Gastroesophageal sphincter (tissue), 4 donors: Measurements from ENCODE around the gene RIC8B. TPM values are rescaled to one million over a fixed set of nuclear protein-coding genes. Genes with fewer than 3 reads are reported as not detected.

Source experiments
- ATAC-seq: fragments of 150-250 bp; one replicate; pipeline ENCODE4 v1.9.1; 2016; ENCODE audit warnings: mild to moderate bottlenecking, moderate library complexity
- H3K27ac ChIP-seq, 4 donors: fragments of 200-600 bp; sonication (generic) in 3 of 4; 1 replicate in 3 of 4; 2 replicates in 1 of 4; pipeline ENCODE4 v1.5.1; 2016 to 2019
- H3K27me3 ChIP-seq: fragments of 200-600 bp; sonication (generic); one replicate; pipeline ENCODE4 v1.5.1; 2019
- H3K36me3 ChIP-seq, 2 donors: fragments of 200-600 bp; sonication (generic); one replicate each; pipeline ENCODE4 v1.5.1; 2019; ENCODE audit warnings: control low read depth in 1 of 2
- H3K4me1 ChIP-seq, 3 donors: fragments of 200-600 bp; sonication (generic); 1 replicate in 2 of 3; 2 replicates in 1 of 3; pipeline ENCODE4 v1.5.1; 2016 to 2019; ENCODE audit warnings: control low read depth in 2 of 3
- H3K4me3 ChIP-seq, 2 donors: fragments of 200-600 bp; sonication (generic); one replicate each; pipeline ENCODE4 v1.5.1; 2019; ENCODE audit warnings: mild to moderate bottlenecking in 1 of 2, moderate library complexity in 1 of 2
- H3K9me3 ChIP-seq, 3 donors: fragments of 200-600 bp; sonication (generic); one replicate each; pipeline ENCODE4 v1.5.1; 2017 to 2019; ENCODE audit warnings: control low read depth in 2 of 3
- EP300 ChIP-seq: sonication (generic); formaldehyde crosslinking; IDR thresholded peaks from one replicate; pipeline ENCODE4 v1.6.1; 2017; ENCODE audit warnings: antibody characterized with exemption, mild to moderate bottlenecking
- POLR2A ChIP-seq, 2 donors: fragments of 450-650 bp; IDR thresholded peaks; one replicate each; pipeline ENCODE4 v1.6.1; 2017; ENCODE audit warnings: antibody characterized with exemption in 2 of 2, mild to moderate bottlenecking in 2 of 2, moderate library complexity in 1 of 2
- POLR2AphosphoS5 ChIP-seq: sonication (generic); formaldehyde crosslinking; IDR thresholded peaks from one replicate; pipeline ENCODE4 v1.6.1; 2017; ENCODE audit warnings: antibody characterized with exemption
- WGBS, 2 donors: methylation state at CpG; one replicate each; pipeline ENCODE4 v1.1.5; 2018; ENCODE audit warnings: low coverage in 1 of 2; 5-methylcytosine and 5-hydroxymethylcytosine counted together
- total RNA-seq, 4 donors: library from RNA; depleted of rRNA; stranded (reverse); fragments of >200 nt; gene quantifications; one replicate each; pipeline ENCODE4 v1.1.0, GENCODE V29; 2016
- TF ChIP-seq, protein P1 (sequence below), 4 experiments: fragments of 200-600 bp in 2 of 4; fragments of 450-650 bp in 2 of 4; sonication (generic) in 1 of 4; IDR thresholded peaks; one replicate each; pipeline ENCODE4 v1.5.1; 2017 to 2019; ENCODE audit warnings: antibody characterized with exemption in 4 of 4, mild to moderate bottlenecking in 2 of 4, moderate library complexity in 2 of 4

Gene RIC8B
- total RNA-seq, 4 donors from 2014 or later: 13.3 to 18.4 (median 15.6) TPM

DNA sequence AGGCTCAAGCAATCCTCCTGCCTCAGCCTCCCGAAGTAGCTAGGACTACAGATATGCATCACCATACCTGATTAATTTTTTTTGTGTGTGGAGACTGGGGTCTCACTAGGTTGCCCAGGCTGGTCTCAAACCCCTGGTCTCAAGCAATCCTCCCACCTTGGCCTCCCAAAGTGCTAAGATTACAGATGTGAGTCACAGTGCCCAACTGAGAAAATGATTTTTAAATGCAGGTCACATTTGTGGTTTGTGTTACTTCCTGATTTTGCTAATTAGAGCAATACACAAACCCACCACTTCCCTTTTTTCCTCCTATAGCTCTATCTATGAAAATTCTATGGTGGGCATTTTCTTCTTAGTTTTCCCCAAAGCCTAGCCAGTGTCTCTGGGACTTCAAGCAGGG is 135.7 kb downstream of the RIC8B start:
- 79 to 83% methylated on average over 1 of the region's 1 CpG for WGBS, 2 donors
- no peaks in the 10 kb centered on the region for H3K9me3 ChIP-seq
- no peaks in the 10 kb centered on the region for H3K36me3 ChIP-seq
- TF ChIP-seq, protein P1, sequence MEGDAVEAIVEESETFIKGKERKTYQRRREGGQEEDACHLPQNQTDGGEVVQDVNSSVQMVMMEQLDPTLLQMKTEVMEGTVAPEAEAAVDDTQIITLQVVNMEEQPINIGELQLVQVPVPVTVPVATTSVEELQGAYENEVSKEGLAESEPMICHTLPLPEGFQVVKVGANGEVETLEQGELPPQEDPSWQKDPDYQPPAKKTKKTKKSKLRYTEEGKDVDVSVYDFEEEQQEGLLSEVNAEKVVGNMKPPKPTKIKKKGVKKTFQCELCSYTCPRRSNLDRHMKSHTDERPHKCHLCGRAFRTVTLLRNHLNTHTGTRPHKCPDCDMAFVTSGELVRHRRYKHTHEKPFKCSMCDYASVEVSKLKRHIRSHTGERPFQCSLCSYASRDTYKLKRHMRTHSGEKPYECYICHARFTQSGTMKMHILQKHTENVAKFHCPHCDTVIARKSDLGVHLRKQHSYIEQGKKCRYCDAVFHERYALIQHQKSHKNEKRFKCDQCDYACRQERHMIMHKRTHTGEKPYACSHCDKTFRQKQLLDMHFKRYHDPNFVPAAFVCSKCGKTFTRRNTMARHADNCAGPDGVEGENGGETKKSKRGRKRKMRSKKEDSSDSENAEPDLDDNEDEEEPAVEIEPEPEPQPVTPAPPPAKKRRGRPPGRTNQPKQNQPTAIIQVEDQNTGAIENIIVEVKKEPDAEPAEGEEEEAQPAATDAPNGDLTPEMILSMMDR (IDR thresholded peaks at IDR 0.05): no peak
- TF ChIP-seq POLR2A (IDR thresholded peaks at IDR 0.05) (no peak), EP300 (no peak), POLR2AphosphoS5 (no peak)
- no peaks in the 10 kb centered on the region for H3K4me1 ChIP-seq
- peaks cover 28% of the 10 kb centered on the region for H3K27me3 ChIP-seq
- no peak overlapping the region for H3K4me3 ChIP-seq
- no peak for ATAC-seq
- no peak overlapping the region for H3K27ac ChIP-seq

DNA sequence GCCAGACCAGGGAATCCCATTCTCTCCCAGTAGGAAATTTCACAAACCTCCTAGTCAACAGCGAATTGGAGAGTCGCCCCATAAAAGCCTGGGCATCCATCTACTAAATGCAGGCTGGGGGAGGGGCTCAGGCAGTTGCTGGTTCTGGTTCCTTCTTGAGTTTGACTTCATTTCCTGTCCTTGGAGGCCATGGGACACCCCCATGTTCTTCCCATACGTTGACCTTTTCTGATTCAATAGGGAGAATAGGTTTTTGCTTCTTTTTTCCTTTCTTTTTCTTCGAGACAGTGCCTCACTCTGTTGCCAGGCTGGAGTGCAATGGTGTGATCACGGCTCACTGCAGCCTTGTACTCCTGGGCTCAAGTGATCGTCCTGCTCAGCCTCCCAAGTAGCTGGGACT is 137.1 kb downstream of the RIC8B start:
- Histone ChIP-seq H3K27ac (no peak overlapping the region), H3K27me3 (peaks cover 28% of the 10 kb centered on the region), H3K4me1 (no peaks in the 10 kb centered on the region), H3K9me3 (no peaks in the 10 kb centered on the region), H3K36me3 (no peaks in the 10 kb centered on the region), H3K4me3 (no peak overlapping the region)
- ATAC-seq: no peak
- 89 to 100% methylated on average over 1 to 4 of the region's 6 CpGs for WGBS, 2 donors
- TF ChIP-seq POLR2A (IDR thresholded peaks at IDR 0.05) (no peak), EP300 (no peak), POLR2AphosphoS5 (no peak)
- TF ChIP-seq, protein P1 (IDR thresholded peaks at IDR 0.05): no peak

DNA sequence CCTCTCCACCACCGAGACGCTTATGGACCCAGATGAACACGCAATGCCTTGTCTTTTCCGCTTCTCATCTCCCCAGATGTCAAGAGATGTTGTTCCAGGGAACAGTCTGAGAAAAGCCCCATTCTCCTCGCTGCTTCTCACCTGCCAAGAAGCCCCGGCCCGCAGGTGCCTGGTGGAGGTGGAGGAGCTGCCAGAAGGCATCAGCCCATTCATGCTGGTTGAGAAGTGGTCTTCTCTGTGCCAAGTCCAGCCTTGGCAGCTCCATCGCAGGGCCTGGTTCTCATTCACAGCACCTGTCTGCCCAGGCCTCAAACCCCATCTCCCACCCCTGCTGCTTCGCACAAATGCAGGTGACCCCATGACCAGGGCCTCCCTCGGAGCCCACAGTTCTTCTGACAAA is 139.0 kb downstream of the RIC8B start:
- TF ChIP-seq EP300 (no peak), POLR2A (IDR thresholded peaks at IDR 0.05) (no peak), POLR2AphosphoS5 (no peak)
- TF ChIP-seq, protein P1 (IDR thresholded peaks at IDR 0.05): no peak
- no peaks in the 10 kb centered on the region for H3K9me3 ChIP-seq
- H3K4me1 ChIP-seq: no peaks in the 10 kb centered on the region
- H3K4me3 ChIP-seq: no peak overlapping the region
- no peak overlapping the region for H3K27ac ChIP-seq
- no peak for ATAC-seq
- peaks cover 23% of the 10 kb centered on the region for H3K27me3 ChIP-seq
- no peaks in the 10 kb centered on the region for H3K36me3 ChIP-seq
- WGBS, 2 donors: 60% methylated on average over 2 of the region's 10 CpGs; no CpG with 5 or more reads in 1 of the 2 donors

DNA sequence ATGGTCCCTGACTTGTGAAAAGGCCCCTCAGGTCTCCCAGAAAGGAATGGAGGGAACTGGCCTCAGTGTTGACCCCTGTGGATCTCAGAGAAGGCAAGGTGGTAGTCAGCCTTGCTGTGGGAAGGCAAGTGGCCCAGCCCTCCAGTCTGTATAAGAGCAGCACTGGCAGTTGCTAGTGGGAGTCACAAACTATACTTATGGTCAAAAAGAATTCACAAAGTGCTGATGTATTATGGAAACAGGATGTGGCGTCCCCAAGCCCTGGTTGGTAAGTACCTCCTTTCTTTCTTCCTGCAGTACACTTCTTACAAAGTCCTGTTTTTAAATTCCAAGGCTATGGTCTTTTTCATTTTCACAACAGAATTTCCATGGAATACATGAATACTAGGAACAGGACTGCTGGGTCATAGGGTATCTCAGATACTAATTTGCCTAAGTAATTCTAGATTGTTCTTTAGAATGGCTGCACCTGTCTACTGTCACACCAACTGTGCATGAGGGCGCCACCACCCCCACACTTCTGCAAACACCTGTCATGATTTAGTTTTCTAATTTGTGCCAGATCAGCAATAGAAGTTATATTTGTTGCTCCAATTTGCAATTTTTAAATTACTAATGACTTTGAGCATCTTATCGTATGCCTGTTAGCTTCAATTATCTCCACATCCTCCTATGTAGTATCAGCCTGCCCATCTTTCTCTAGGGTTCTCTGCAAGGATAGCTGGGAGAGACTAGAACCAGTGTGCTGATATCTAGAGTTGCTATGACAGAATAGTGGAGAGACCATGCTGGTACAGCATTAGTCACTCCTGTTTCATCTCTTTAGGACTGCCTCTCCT is 140.5 kb downstream of the RIC8B start:
- Histone ChIP-seq H3K9me3 (no peaks in the 10 kb centered on the region), H3K36me3 (no peaks in the 10 kb centered on the region), H3K27me3 (peaks cover 18% of the 10 kb centered on the region), H3K4me3 (no peak overlapping the region), H3K27ac (no peak overlapping the region), H3K4me1 (no peaks in the 10 kb centered on the region)
- TF ChIP-seq EP300: no peak
- TF ChIP-seq, protein P1 (IDR thresholded peaks at IDR 0.05): no peak
- no peak for TF ChIP-seq POLR2A (IDR thresholded peaks at IDR 0.05)
- no peak for TF ChIP-seq POLR2AphosphoS5
- WGBS, 2 donors: 82 to 90% methylated on average over 3 of the region's 3 CpGs
- no peak for ATAC-seq

DNA sequence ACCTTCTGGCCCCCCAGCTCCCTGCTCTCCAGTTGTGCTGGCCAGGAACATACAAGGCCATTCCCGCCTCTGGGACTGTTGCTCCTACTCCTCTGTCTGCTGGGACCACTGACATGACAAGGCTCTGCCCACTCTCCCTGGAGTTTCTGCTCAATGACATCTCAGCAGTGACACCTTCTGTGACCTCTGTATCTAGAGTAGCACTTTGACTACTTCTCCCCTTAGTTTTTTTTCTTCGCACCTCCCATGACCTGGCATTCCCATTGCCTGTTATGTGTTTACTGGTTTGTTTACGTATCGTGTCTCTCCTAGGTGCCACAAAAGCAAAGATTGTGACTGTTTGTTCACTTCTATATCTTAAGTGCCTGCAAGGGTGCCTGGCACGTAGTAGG is 141.1 kb downstream of the RIC8B start:
- WGBS, 2 donors: 79 to 95% methylated on average over 2 to 5 of the region's 5 CpGs
- no peaks in the 10 kb centered on the region for H3K36me3 ChIP-seq
- TF ChIP-seq POLR2AphosphoS5 (no peak), EP300 (no peak), POLR2A (IDR thresholded peaks at IDR 0.05) (no peak)
- TF ChIP-seq, protein P1 (IDR thresholded peaks at IDR 0.05): no peak

More for the DNA sequence above, 141.1 kb downstream of the RIC8B start:
- H3K27me3 ChIP-seq: peaks cover 18% of the 10 kb centered on the region
- H3K27ac ChIP-seq: no peak overlapping the region
- H3K4me1 ChIP-seq: no peaks in the 10 kb centered on the region
- no peak for ATAC-seq
- no peak overlapping the region for H3K4me3 ChIP-seq
- H3K9me3 ChIP-seq: no peaks in the 10 kb centered on the region
